Osteoblast (primary cell): ENCODE measurements around the gene ALDH3B1. TPM values are rescaled to one million over a fixed set of nuclear protein-coding genes. Genes with fewer than 3 reads are reported as not detected.
A peak's percentile ranks its signal among the peaks of the same experiment; 100 is the strongest.

Experiments
- DNase-seq: peaks from one replicate; pipeline ENCODE4 v3.0.0; 2011; ENCODE audit warnings: low spot score, mixed read lengths; ENCODE audit not compliant: insufficient read length; ENCODE audit errors: missing footprints
- H2AFZ ChIP-seq: 2 replicates; pipeline ENCODE4 v1.6.0; 2011; ENCODE audit warnings: mild to moderate bottlenecking, low read length
- H3K27ac ChIP-seq: 2 replicates; pipeline ENCODE4 v1.5.1; 2011; ENCODE audit warnings: mild to moderate bottlenecking, low read depth, low read length, moderate library complexity
- H3K27me3 ChIP-seq: 2 replicates; pipeline ENCODE4 v1.6.0; 2012; ENCODE audit warnings: mild to moderate bottlenecking, control low read depth, inconsistent platforms, low read length, moderate library complexity; ENCODE audit not compliant: insufficient read depth
- H3K36me3 ChIP-seq: 2 replicates; pipeline ENCODE4 v1.5.1; 2011; ENCODE audit warnings: mild to moderate bottlenecking, low read length, control low read depth, moderate library complexity; ENCODE audit not compliant: insufficient read depth
- H3K4me1 ChIP-seq: 2 replicates; pipeline ENCODE4 v1.5.1; 2011; ENCODE audit warnings: mild to moderate bottlenecking, low read length, control low read depth, moderate library complexity; ENCODE audit not compliant: insufficient read depth
- H3K4me2 ChIP-seq: 2 replicates; pipeline ENCODE4 v1.6.0; 2011; ENCODE audit warnings: mild to moderate bottlenecking, low read length; ENCODE audit not compliant: insufficient read depth
- H3K4me3 ChIP-seq: fragments of 200-600 bp; sonication (generic); 3 replicates; pipeline ENCODE4 v1.5.1; 2012; ENCODE audit warnings: mild to moderate bottlenecking, low read length, inconsistent platforms; ENCODE audit not compliant: insufficient read depth
- H3K79me2 ChIP-seq: 2 replicates; pipeline ENCODE4 v1.6.0; 2012; ENCODE audit warnings: mild to moderate bottlenecking, low read length, control low read depth, inconsistent platforms; ENCODE audit not compliant: insufficient read depth
- H3K9me3 ChIP-seq: 2 replicates; pipeline ENCODE4 v1.5.1; 2011; ENCODE audit warnings: low read depth, low read length, control low read depth
- H4K20me1 ChIP-seq: 2 replicates; pipeline ENCODE4 v1.6.0; 2012; ENCODE audit warnings: mild to moderate bottlenecking, low read length, control low read depth; ENCODE audit not compliant: insufficient read depth
- CTCF ChIP-seq: IDR thresholded peaks from 2 replicates; pipeline ENCODE4 v1.5.1; 2011; ENCODE audit warnings: mild to moderate bottlenecking, low read depth, low read length, moderate library complexity; ENCODE audit errors: extremely low read depth
- total RNA-seq: library from RNA; depleted of rRNA; stranded (reverse); fragments of >200 nt; gene quantifications from 2 replicates; pipeline ENCODE4 v1.2.3, GENCODE V29; 2012

Gene ALDH3B1
- total RNA-seq, 1 donor, result 63.0 TPM

GRCh38 chr11:68016161-68016903 lies 6.2 kb downstream of the ALDH3B1 start:
- Histone ChIP-seq H3K27ac (no peak overlapping the region), H3K4me2 (no peak overlapping the region), H4K20me1 (no peaks in the 10 kb centered on the region), H2AFZ (no peak overlapping the region), H3K79me2 (peaks cover 27% of the 10 kb centered on the region), H3K36me3 (peaks cover 5% of the 10 kb centered on the region), H3K4me1 (peaks cover 40% of the 10 kb centered on the region), H3K9me3 (no peaks in the 10 kb centered on the region), H3K4me3 (no peak overlapping the region), H3K27me3 (no peaks in the 10 kb centered on the region)
- no peak for TF ChIP-seq CTCF
- DNase-seq, result no peak

GRCh38 chr11:68016904-68017817 lies 7.0 kb downstream of the ALDH3B1 start:
- peaks cover 12% of the 10 kb centered on the region for H3K36me3 ChIP-seq
- no peak overlapping the region for H3K4me2 ChIP-seq
- no peak overlapping the region for H3K27ac ChIP-seq
- H3K9me3 ChIP-seq, result no peaks in the 10 kb centered on the region
- H3K79me2 ChIP-seq, result peaks cover 19% of the 10 kb centered on the region
- DNase-seq, result peak; percentile 90
- H3K4me3 ChIP-seq, result no peak overlapping the region
- peaks cover 32% of the 10 kb centered on the region for H3K4me1 ChIP-seq
- H3K27me3 ChIP-seq, result no peaks in the 10 kb centered on the region
- no peak overlapping the region for H2AFZ ChIP-seq
- H4K20me1 ChIP-seq, result no peaks in the 10 kb centered on the region
- no peak for TF ChIP-seq CTCF

- Histone ChIP-seq H3K9me3 (no peaks in the 10 kb centered on the region), H3K4me2 (no peak overlapping the region), H2AFZ (no peak overlapping the region), H3K27ac (no peak overlapping the region), H3K36me3 (peaks cover 12% of the 10 kb centered on the region), H3K79me2 (peaks cover 10% of the 10 kb centered on the region), H3K4me3 (no peak overlapping the region), H3K27me3 (no peaks in the 10 kb centered on the region), H3K4me1 (peaks cover 22% of the 10 kb centered on the region), H4K20me1 (no peaks in the 10 kb centered on the region)
- no peak for TF ChIP-seq CTCF
- no peak for DNase-seq
Measured at GRCh38 chr11:68017980-68018729, 8.0 kb downstream of the ALDH3B1 start.
